Ishikawa (cell line): ENCODE results near the gene ZNF556.

Experiments used
- MAX ChIP-seq: IDR thresholded peaks from 2 replicates; pipeline ENCODE4 v1.6.1; 2012
- NFIC ChIP-seq: IDR thresholded peaks from 2 replicates; pipeline ENCODE4 v1.6.1; 2012

GRCh38 chr19:2854849-2855248 lies 12.3 kb upstream of the ZNF556 start:
- no peak for TF ChIP-seq NFIC
- no peak for TF ChIP-seq MAX
